ENCODE measurements around the gene TPP1. TPM values are rescaled to one million over a fixed set of nuclear protein-coding genes. Genes with fewer than 3 reads are reported as not detected.

TPP1 gene
- total RNA-seq, 1 donor from 2014 or later = 101 TPM

DNA sequence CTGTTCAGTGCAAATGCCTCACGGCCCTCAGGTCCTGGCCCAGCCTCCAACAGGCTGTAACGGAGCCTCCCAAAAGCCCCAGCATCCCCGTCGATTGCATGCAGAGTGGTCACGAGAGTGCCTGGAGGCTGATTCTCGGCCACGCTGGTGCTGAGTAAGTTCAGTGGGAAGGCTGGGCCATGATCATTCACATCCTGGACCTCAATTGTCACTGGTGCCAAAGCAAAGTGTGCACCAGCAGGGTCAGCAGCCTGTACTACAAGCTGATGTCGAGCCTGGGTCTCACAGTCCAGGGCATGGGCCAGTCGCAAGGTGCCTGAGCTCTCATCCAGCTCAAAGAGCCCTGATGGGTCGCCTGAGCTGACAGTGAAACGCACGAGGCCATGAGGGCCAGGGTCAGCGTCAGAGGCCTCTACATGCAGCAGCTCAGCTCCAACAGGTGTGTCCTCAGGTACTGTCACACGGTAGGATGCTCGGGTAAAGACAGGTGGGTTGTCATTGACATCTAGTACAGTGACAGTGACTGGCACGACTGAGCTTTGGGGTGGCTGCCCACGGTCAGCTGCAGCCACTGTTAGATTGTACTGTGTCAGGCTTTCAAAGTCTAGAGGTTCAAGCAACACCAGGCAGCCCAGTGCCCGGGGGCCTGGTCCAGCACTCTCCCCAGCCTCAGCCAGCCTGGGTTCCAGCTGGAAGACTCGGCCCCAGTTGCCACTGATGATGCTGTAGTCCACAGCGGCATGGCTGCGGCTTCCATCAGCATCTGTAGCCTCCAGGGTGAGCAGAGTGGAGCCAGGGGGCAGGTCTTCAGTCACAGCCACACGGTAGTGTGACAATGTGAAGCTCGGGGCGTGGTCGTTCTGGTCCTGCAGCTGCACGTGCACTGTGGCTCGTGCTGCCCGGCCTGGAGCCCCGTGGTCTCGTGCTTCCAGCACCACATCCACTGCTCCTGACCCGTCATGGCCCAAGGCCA, 4.5 kb upstream of the TPP1 start:
- no peak overlapping the region for H3K4me3 Mint-ChIP-seq (ENCODE audit: unreplicated experiment)
- no peak for DNase-seq (ENCODE audit: low spot score)
- no peaks in the 10 kb centered on the region for H3K9me3 Mint-ChIP-seq (ENCODE audit: low read depth)
- no peaks in the 10 kb centered on the region for H3K27me3 Mint-ChIP-seq (ENCODE audit: low read depth)
- H3K27ac Mint-ChIP-seq (ENCODE audit: unreplicated experiment) = no peak overlapping the region
- peaks cover 13% of the 10 kb centered on the region for H3K36me3 Mint-ChIP-seq (ENCODE audit: low read depth)
- H3K4me1 Mint-ChIP-seq (ENCODE audit: low read depth) = no peaks in the 10 kb centered on the region
- TF ChIP-seq, protein P1, sequence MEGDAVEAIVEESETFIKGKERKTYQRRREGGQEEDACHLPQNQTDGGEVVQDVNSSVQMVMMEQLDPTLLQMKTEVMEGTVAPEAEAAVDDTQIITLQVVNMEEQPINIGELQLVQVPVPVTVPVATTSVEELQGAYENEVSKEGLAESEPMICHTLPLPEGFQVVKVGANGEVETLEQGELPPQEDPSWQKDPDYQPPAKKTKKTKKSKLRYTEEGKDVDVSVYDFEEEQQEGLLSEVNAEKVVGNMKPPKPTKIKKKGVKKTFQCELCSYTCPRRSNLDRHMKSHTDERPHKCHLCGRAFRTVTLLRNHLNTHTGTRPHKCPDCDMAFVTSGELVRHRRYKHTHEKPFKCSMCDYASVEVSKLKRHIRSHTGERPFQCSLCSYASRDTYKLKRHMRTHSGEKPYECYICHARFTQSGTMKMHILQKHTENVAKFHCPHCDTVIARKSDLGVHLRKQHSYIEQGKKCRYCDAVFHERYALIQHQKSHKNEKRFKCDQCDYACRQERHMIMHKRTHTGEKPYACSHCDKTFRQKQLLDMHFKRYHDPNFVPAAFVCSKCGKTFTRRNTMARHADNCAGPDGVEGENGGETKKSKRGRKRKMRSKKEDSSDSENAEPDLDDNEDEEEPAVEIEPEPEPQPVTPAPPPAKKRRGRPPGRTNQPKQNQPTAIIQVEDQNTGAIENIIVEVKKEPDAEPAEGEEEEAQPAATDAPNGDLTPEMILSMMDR (IDR thresholded peaks at IDR 0.05) = no peak

DNA sequence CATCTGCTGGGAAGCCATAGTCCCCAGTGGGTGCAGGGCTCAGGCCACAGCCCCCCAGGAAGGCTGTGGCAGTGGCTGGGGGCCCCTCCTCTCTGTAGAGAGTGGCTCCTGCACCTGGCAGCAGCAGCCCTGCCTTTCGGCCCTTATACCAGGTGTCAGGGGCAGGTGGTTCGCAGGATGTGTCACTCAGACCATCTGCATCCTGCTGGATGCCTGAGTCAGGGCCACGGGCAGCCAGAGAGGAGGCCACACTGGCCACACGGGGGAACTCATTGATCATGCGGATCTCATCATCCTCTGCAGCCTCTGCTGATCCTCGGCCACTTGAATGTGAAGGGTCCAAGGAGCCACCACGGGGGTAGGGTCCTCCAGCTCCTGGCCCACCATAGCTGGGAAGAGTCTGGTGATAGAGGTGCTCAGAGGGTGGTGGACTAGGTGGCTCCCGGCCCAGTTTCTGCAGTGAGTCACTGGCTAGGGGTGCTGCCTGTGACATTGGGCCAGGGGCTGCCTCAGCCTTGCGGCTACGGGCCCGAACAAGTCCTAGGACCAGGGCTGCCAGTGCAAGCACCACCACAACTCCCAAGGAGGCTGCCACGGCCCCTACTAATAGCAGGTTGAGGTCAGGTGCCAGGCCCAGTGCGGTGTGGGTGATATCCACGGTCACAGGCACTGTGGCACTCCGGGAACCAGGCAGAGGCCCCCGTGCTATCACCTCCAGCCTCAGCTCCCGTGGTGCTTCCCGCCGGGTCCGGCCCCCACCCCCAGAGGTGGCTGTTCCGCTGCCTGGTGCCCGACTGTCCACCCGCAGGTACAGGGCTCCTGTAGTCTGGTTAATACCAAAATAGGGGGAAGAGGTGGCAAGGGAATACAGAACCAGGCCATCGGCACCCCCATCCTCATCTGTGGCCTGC, 3.3 kb upstream of the TPP1 start:
- Mint-ChIP-seq H3K9me3 (ENCODE audit: low read depth) (no peaks in the 10 kb centered on the region), H3K27me3 (ENCODE audit: low read depth) (no peaks in the 10 kb centered on the region), H3K27ac (ENCODE audit: unreplicated experiment) (no peak overlapping the region), H3K4me3 (ENCODE audit: unreplicated experiment) (no peak overlapping the region), H3K4me1 (ENCODE audit: low read depth) (no peaks in the 10 kb centered on the region), H3K36me3 (ENCODE audit: low read depth) (peaks cover 10% of the 10 kb centered on the region)
- TF ChIP-seq, protein P1 (IDR thresholded peaks at IDR 0.05) = no peak
- no peak for DNase-seq (ENCODE audit: low spot score)

DNA sequence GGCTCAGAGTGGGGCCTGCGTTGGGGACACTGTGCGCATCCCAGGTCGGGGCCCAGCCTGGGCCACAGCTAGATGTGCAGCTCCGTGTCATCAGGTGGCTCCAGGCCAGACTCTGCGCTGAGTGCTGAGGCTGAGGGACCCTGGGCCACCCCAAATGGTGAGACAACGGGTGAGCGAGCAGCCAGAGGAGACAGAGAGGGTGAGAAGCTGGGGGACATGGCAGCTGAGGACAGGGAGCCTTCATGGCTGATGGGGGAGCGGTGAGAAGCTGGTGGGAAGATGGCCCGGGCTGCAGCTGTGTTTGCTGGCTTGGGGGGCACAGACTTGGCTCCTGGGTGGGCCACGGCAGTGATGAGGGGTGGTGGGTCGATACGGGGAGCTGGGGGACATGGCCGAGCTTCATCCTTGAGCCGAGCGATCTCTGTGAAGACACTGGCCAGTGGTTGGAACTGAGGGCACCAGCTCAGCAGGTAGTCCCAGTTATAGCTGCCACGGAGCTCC, 2.5 kb upstream of the TPP1 start:
- Mint-ChIP-seq H3K9me3 (ENCODE audit: low read depth) (no peaks in the 10 kb centered on the region), H3K36me3 (ENCODE audit: low read depth) (peaks cover 9% of the 10 kb centered on the region), H3K27ac (ENCODE audit: unreplicated experiment) (no peak overlapping the region), H3K27me3 (ENCODE audit: low read depth) (no peaks in the 10 kb centered on the region), H3K4me1 (ENCODE audit: low read depth) (no peaks in the 10 kb centered on the region), H3K4me3 (ENCODE audit: unreplicated experiment) (no peak overlapping the region)
- DNase-seq (ENCODE audit: low spot score) = no peak
- TF ChIP-seq, protein P1 (IDR thresholded peaks at IDR 0.05) = no peak

DNA sequence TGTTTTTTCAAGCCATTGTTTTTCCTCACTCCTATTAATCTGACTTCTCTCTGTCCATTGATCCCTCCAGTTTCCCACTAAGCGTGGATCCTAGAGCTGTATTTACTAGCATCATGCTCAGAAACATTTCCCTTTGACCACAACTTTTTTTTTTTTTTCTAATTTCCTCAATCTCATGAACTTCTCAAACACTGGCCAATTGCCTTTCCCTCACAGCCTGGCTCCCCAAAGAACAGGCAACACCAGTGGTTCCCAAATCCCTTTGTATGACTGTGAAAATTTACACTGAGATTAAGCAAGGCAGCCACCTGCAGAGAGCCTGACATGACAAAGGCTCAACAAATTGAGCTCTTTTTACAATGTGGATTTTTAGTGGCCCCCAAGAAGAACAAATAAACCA, 1.4 kb upstream of the TPP1 start:
- peaks cover 10% of the 10 kb centered on the region for H3K36me3 Mint-ChIP-seq (ENCODE audit: low read depth)
- no peak overlapping the region for H3K27ac Mint-ChIP-seq (ENCODE audit: unreplicated experiment)
- H3K4me3 Mint-ChIP-seq (ENCODE audit: unreplicated experiment) = no peak overlapping the region
- H3K27me3 Mint-ChIP-seq (ENCODE audit: low read depth) = no peaks in the 10 kb centered on the region
- TF ChIP-seq, protein P1 (IDR thresholded peaks at IDR 0.05) = no peak
- no peaks in the 10 kb centered on the region for H3K9me3 Mint-ChIP-seq (ENCODE audit: low read depth)
- no peak for DNase-seq (ENCODE audit: low spot score)
- H3K4me1 Mint-ChIP-seq (ENCODE audit: low read depth) = peaks cover 3% of the 10 kb centered on the region

Data from chondrocyte (in vitro differentiated cells).